IMR-90 (cell line): ENCODE measurements around the gene TRAF3IP3. TPM values are rescaled to one million over a fixed set of nuclear protein-coding genes. Genes with fewer than 3 reads are reported as not detected.

ENCODE experiments used
- ATAC-seq: fragments of 200-7000 bp; cut with Tn5 transposase; 2 replicates; pipeline ENCODE4 v1.9.1; 2020; ENCODE audit warnings: low read depth, mild to moderate bottlenecking, moderate library complexity
- BruUV-seq: library from RNA; stranded (reverse); fragments of 400-500 nt; replicated peaks from 2 replicates; lab custom pipeline; 2021; lab: Mats Ljungman, UMichigan
- CTCF ChIA-PET: fragments of 300-600 bp; formaldehyde crosslinking; extraction: SDS; loops from one replicate; lab custom pipeline; 2021; ENCODE audit warnings: antibody characterized with exemption; lab: Yijun Ruan, JAX
- POLR2A ChIA-PET: fragments of 300-600 bp; sonication (Branson Sonifier 250); formaldehyde crosslinking; loops from one replicate; lab custom pipeline; 2022; ENCODE audit warnings: antibody characterized with exemption; ENCODE audit not compliant: unreplicated experiment; lab: Charles Lee
- DNase-seq: peaks from one replicate; pipeline ENCODE4 v3.0.0; 2013
- H2AFZ ChIP-seq: replicated peaks from 2 replicates; pipeline ENCODE3; 2013; ENCODE audit warnings: low read length, mild to moderate bottlenecking; ENCODE audit not compliant: poor library complexity
- H2AK5ac ChIP-seq: 2 replicates; pipeline ENCODE4 v1.6.1; 2013; ENCODE audit warnings: low read depth, low read length, inconsistent platforms
- H2AK9ac ChIP-seq: replicated peaks from 2 replicates; pipeline ENCODE3; 2013; ENCODE audit warnings: mild to moderate bottlenecking, low read depth, low read length, moderate library complexity; ENCODE audit not compliant: poor library complexity
- H2BK120ac ChIP-seq: 2 replicates; pipeline ENCODE4 v1.6.1; 2013; ENCODE audit warnings: low read depth, low read length, inconsistent platforms
- H2BK15ac ChIP-seq: 3 replicates; pipeline ENCODE4 v1.6.1; 2013; ENCODE audit warnings: low read depth, low read length, inconsistent platforms
- H2BK20ac ChIP-seq: 2 replicates; pipeline ENCODE4 v1.6.1; 2013; ENCODE audit warnings: low read depth, mild to moderate bottlenecking, inconsistent platforms, low read length, moderate library complexity
- H2BK5ac ChIP-seq: 2 replicates; pipeline ENCODE4 v1.6.1; 2013; ENCODE audit warnings: mild to moderate bottlenecking, low read depth, low read length, inconsistent platforms; ENCODE audit not compliant: poor library complexity, severe bottlenecking
- H3K14ac ChIP-seq: replicated peaks from 2 replicates; pipeline ENCODE4 v1.6.1; 2013; ENCODE audit warnings: low read depth, low read length, inconsistent platforms
- H3K18ac ChIP-seq: 2 replicates; pipeline ENCODE4 v1.6.1; 2013; ENCODE audit warnings: low read depth, low read length, control low read depth
- H3K23ac ChIP-seq: 2 replicates; pipeline ENCODE4 v1.6.1; 2013; ENCODE audit warnings: low read depth, low read length, inconsistent platforms
- H3K27ac ChIP-seq: 2 replicates; pipeline ENCODE4 v1.5.1; 2013; ENCODE audit warnings: mild to moderate bottlenecking, control low read depth, low read length; ENCODE audit not compliant: insufficient read depth
- H3K27me3 ChIP-seq: 2 replicates; pipeline ENCODE4 v1.6.1; 2013; ENCODE audit warnings: low read length; ENCODE audit not compliant: control insufficient read depth, insufficient read depth
- H3K36me3 ChIP-seq: 2 replicates; pipeline ENCODE4 v1.6.1; 2013; ENCODE audit warnings: low read length, mixed read lengths; ENCODE audit not compliant: control insufficient read depth, insufficient read depth
- H3K4ac ChIP-seq: 2 replicates; pipeline ENCODE4 v1.6.1; 2013; ENCODE audit warnings: low read depth, low read length, inconsistent platforms
- H3K4me1 ChIP-seq: 2 replicates; pipeline ENCODE4 v1.6.1; 2013; ENCODE audit warnings: low read length, mixed read lengths; ENCODE audit not compliant: control insufficient read depth, insufficient read depth
- H3K4me2 ChIP-seq: 2 replicates; pipeline ENCODE4 v1.6.1; 2013; ENCODE audit warnings: low read depth, mild to moderate bottlenecking, control low read depth, low read length, moderate library complexity
- H3K4me3 ChIP-seq: 2 replicates; pipeline ENCODE4 v1.5.1; 2013; ENCODE audit warnings: low read depth, mild to moderate bottlenecking, control low read depth, low read length, moderate library complexity; ENCODE audit not compliant: insufficient read depth
- H3K56ac ChIP-seq: 2 replicates; pipeline ENCODE4 v1.6.1; 2013; ENCODE audit warnings: low read length, inconsistent platforms; ENCODE audit not compliant: insufficient read depth; ENCODE audit errors: extremely low read depth
- H3K79me1 ChIP-seq, 2 experiments: 2 replicates each; pipeline ENCODE4 v1.6.1; 2013; ENCODE audit warnings: low read length in 2 of 2, inconsistent platforms in 1 of 2, low read depth in 1 of 2
- H3K9ac ChIP-seq: 2 replicates; pipeline ENCODE4 v1.6.1; 2013; ENCODE audit warnings: low read depth, low read length, control low read depth
- H3K9me1 ChIP-seq: 2 replicates; pipeline ENCODE4 v1.6.1; 2013; ENCODE audit warnings: low read length, inconsistent platforms; ENCODE audit not compliant: insufficient read depth
- H3K9me3 ChIP-seq: 2 replicates; pipeline ENCODE4 v1.6.1; 2013; ENCODE audit warnings: low read length; ENCODE audit not compliant: control insufficient read depth, insufficient read depth
- H4K20me1 ChIP-seq: 2 replicates; pipeline ENCODE4 v1.6.1; 2013; ENCODE audit warnings: low read length, inconsistent platforms; ENCODE audit not compliant: insufficient read depth
- H4K5ac ChIP-seq: 2 replicates; pipeline ENCODE4 v1.6.1; 2013; ENCODE audit warnings: mild to moderate bottlenecking, low read depth, low read length, control low read depth
- H4K8ac ChIP-seq, 2 experiments: 2 replicates each; pipeline ENCODE4 v1.6.1; 2013; ENCODE audit warnings: low read depth in 2 of 2, low read length in 2 of 2, control low read depth in 1 of 2, inconsistent platforms in 1 of 2
- H4K91ac ChIP-seq: 2 replicates; pipeline ENCODE4 v1.6.1; 2013; ENCODE audit warnings: low read depth, low read length, inconsistent platforms; ENCODE audit not compliant: insufficient read depth
- BHLHE40 ChIP-seq: fragments of 150-350 bp; IDR thresholded peaks from 2 replicates; pipeline ENCODE4 v1.6.1; 2016; ENCODE audit warnings: mild to moderate bottlenecking, low read depth, low read length
- CEBPB ChIP-seq: IDR thresholded peaks from 2 replicates; pipeline ENCODE4 v1.6.1; 2012; ENCODE audit warnings: low read depth, low read length, improper control_type of control experiment
- CHD1 ChIP-seq: IDR thresholded peaks from 2 replicates; pipeline ENCODE4 v1.6.1; 2012; ENCODE audit warnings: low read depth, low read length, improper control_type of control experiment
- FOS ChIP-seq: fragments of 150-350 bp; IDR thresholded peaks from 2 replicates; pipeline ENCODE4 v1.6.1; 2016; ENCODE audit warnings: low read depth, low read length
- MAFK ChIP-seq: IDR thresholded peaks from 2 replicates; pipeline ENCODE4 v1.6.1; 2012; ENCODE audit warnings: low read depth, low read length, improper control_type of control experiment
- MAZ ChIP-seq: IDR thresholded peaks from 2 replicates; pipeline ENCODE4 v1.6.1; 2012; ENCODE audit warnings: low read depth, mild to moderate bottlenecking, low read length, improper control_type of control experiment, moderate library complexity, borderline replicate concordance
- MXI1 ChIP-seq: IDR thresholded peaks from 2 replicates; pipeline ENCODE4 v1.6.1; 2012; ENCODE audit warnings: low read depth, mild to moderate bottlenecking, low read length, moderate library complexity, borderline replicate concordance
- NFE2L2 ChIP-seq: fragments of 150-350 bp; IDR thresholded peaks from 2 replicates; pipeline ENCODE4 v1.6.1; 2016; ENCODE audit warnings: low read depth, mild to moderate bottlenecking, low read length
- POLR2A ChIP-seq: IDR thresholded peaks from 2 replicates; pipeline ENCODE4 v1.6.1; 2012; ENCODE audit warnings: mild to moderate bottlenecking, low read depth, low read length
- RAD21 ChIP-seq: IDR thresholded peaks from 2 replicates; pipeline ENCODE4 v1.6.1; 2012; ENCODE audit warnings: low read length, improper control_type of control experiment
- RCOR1 ChIP-seq: IDR thresholded peaks from 2 replicates; pipeline ENCODE4 v1.6.1; 2012; ENCODE audit warnings: mild to moderate bottlenecking, low read length, improper control_type of control experiment; ENCODE audit not compliant: insufficient replicate concordance
- RFX5 ChIP-seq: IDR thresholded peaks from 2 replicates; pipeline ENCODE4 v1.8.0; 2012; ENCODE audit warnings: low read depth, mild to moderate bottlenecking, low read length, moderate library complexity
- SMC3 ChIP-seq: fragments of 150-350 bp; IDR thresholded peaks from 2 replicates; pipeline ENCODE4 v1.6.1; 2016; ENCODE audit warnings: low read depth, mild to moderate bottlenecking, antibody characterized with exemption, low read length, moderate library complexity
- WGBS, 2 experiments: methylation state at CpG; one replicate each; pipeline versions ENCODE4 v1.1.5 to v1.1.7; 2013; ENCODE audit warnings: missing lambda C conversion rate in 2 of 2; ENCODE audit not compliant: insufficient read length in 1 of 2; ENCODE audit errors: extremely low coverage in 2 of 2; 5-methylcytosine and 5-hydroxymethylcytosine counted together
- dilution Hi-C: fragments of 300-500 bp; cut with HindIII; formaldehyde crosslinking; loops from one replicate; pipeline ENCODE4 v1.14.3; 2018; ENCODE audit warnings: low sequenced_read_pairs; ENCODE audit not compliant: unreplicated experiment
- in situ Hi-C: fragments of 300-500 bp; cut with MboI; formaldehyde crosslinking; loops from 3 replicates; pipeline ENCODE4 v1.14.3; 2019; ENCODE audit warnings: low sequenced_read_pairs, inconsistent platforms, mixed read lengths
- intact Hi-C: fragments of 100-400 bp; cut with micrococcal nuclease; formaldehyde crosslinking; loops from 2 replicates; pipeline ENCODE4 v1.10.0; 2022
- polyA plus RNA-seq, 3 experiments: library from polyadenylated mRNA; depleted of rRNA; stranded (reverse); fragments of >200 nt; gene quantifications; 2 replicates each; pipeline ENCODE4 v1.2.3, GENCODE V29; 2012; ENCODE audit warnings: low replicate concordance in 1 of 3
- total RNA-seq: library from RNA; depleted of rRNA; stranded (reverse); fragments of >200 nt; gene quantifications from 2 replicates; pipeline ENCODE4 v1.2.3, GENCODE V29; 2012
- TF ChIP-seq, protein P1 (sequence below): fragments of 150-350 bp; IDR thresholded peaks from 2 replicates; pipeline ENCODE4 v1.6.1; 2016; ENCODE audit warnings: low read depth, mild to moderate bottlenecking, low read length, moderate library complexity, borderline replicate concordance
- TF ChIP-seq, protein P2 (sequence below): conservative IDR thresholded peaks from 2 replicates; pipeline ENCODE4 v1.5.1; 2012; ENCODE audit warnings: mild to moderate bottlenecking, low read depth, low read length, improper control_type of control experiment
- TF ChIP-seq, protein P3 (sequence below): fragments of 150-350 bp; IDR thresholded peaks from 2 replicates; pipeline ENCODE4 v1.6.1; 2017; ENCODE audit warnings: mild to moderate bottlenecking, antibody characterized with exemption, low read length, low read depth

TRAF3IP3 gene
- total and polyA plus RNA-seq, 2 of the 4 experiments (the other 2 are of a cell fraction), result 0.12 to 0.18 TPM

DNA sequence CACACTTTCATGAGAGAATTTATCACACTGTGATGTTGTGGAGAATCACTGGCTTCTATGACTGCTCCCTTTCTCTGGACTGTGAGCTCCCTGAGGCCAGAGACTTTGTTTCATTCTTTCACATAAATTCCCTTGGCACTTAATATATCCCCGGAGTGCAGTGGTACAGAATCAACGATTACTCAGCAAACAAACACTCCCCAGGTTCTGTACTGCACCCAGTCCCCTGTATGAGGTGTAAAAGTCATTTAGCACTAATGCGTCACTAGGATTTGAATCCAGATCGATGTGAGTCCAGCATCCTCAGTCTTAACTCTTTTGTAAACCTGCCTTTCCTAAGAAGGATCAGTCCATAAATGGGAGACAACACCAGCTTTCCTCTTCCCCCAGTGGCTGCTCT, 65.1 kb downstream of the TRAF3IP3 start:
- no peak overlapping the region for H3K14ac ChIP-seq
- no peak overlapping the region for H3K18ac ChIP-seq
- H2BK20ac ChIP-seq, result no peak overlapping the region
- H3K4me2 ChIP-seq, result no peak overlapping the region
- H3K36me3 ChIP-seq, result no peaks in the 10 kb centered on the region
- H3K27me3 ChIP-seq, result no peaks in the 10 kb centered on the region
- no peak overlapping the region for H4K91ac ChIP-seq
- H2BK5ac ChIP-seq, result no peak overlapping the region
- no peak overlapping the region for H3K27ac ChIP-seq
- H3K56ac ChIP-seq, result no peak overlapping the region
- no peak overlapping the region for H3K23ac ChIP-seq
- H2AK9ac ChIP-seq, result no peak overlapping the region
- no peak overlapping the region for H2AFZ ChIP-seq
- no peaks in the 10 kb centered on the region for H4K20me1 ChIP-seq
- intact Hi-C loops, result loop anchor here (5.0 to 10.0 kb wide), 2 partner anchors 219 to 884 kb away; no protein-coding TSS in a partner anchor
- in situ Hi-C loops, result no loop called here
- H4K5ac ChIP-seq, result no peak overlapping the region
- no peaks in the 10 kb centered on the region for H3K4me1 ChIP-seq
- no peaks in the 10 kb centered on the region for H3K79me1 ChIP-seq
- CTCF ChIA-PET, result no interaction called here
- ATAC-seq (no peak), DNase-seq (no peak)
- TF ChIP-seq CHD1 (no peak), FOS (no peak), MAFK (no peak), BHLHE40 (no peak), RFX5 (no peak), MAZ (no peak), CEBPB (no peak), SMC3 (no peak), POLR2A (no peak), RCOR1 (no peak), NFE2L2 (no peak), MXI1 (no peak), RAD21 (no peak)
- TF ChIP-seq, protein P1, sequence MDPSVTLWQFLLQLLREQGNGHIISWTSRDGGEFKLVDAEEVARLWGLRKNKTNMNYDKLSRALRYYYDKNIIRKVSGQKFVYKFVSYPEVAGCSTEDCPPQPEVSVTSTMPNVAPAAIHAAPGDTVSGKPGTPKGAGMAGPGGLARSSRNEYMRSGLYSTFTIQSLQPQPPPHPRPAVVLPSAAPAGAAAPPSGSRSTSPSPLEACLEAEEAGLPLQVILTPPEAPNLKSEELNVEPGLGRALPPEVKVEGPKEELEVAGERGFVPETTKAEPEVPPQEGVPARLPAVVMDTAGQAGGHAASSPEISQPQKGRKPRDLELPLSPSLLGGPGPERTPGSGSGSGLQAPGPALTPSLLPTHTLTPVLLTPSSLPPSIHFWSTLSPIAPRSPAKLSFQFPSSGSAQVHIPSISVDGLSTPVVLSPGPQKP, result no peak
- TF ChIP-seq, protein P2, sequence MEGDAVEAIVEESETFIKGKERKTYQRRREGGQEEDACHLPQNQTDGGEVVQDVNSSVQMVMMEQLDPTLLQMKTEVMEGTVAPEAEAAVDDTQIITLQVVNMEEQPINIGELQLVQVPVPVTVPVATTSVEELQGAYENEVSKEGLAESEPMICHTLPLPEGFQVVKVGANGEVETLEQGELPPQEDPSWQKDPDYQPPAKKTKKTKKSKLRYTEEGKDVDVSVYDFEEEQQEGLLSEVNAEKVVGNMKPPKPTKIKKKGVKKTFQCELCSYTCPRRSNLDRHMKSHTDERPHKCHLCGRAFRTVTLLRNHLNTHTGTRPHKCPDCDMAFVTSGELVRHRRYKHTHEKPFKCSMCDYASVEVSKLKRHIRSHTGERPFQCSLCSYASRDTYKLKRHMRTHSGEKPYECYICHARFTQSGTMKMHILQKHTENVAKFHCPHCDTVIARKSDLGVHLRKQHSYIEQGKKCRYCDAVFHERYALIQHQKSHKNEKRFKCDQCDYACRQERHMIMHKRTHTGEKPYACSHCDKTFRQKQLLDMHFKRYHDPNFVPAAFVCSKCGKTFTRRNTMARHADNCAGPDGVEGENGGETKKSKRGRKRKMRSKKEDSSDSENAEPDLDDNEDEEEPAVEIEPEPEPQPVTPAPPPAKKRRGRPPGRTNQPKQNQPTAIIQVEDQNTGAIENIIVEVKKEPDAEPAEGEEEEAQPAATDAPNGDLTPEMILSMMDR, result no peak
- TF ChIP-seq, protein P3, sequence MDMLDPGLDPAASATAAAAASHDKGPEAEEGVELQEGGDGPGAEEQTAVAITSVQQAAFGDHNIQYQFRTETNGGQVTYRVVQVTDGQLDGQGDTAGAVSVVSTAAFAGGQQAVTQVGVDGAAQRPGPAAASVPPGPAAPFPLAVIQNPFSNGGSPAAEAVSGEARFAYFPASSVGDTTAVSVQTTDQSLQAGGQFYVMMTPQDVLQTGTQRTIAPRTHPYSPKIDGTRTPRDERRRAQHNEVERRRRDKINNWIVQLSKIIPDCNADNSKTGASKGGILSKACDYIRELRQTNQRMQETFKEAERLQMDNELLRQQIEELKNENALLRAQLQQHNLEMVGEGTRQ, result no peak
- POLR2A ChIA-PET, result no interaction called here
- no peak overlapping the region for H2BK120ac ChIP-seq
- H3K4ac ChIP-seq, result no peak overlapping the region
- dilution Hi-C loops, result loop anchor here (25.0 kb wide), 1 partner anchor 166 kb away; no protein-coding TSS in a partner anchor
- no TSS peak for BruUV-seq
- no peak overlapping the region for H4K8ac ChIP-seq
- no peak overlapping the region for H2BK15ac ChIP-seq
- no peak overlapping the region for H3K4me3 ChIP-seq
- no peaks in the 10 kb centered on the region for H3K9me3 ChIP-seq
- WGBS, 2 experiments, result 60% methylated on average over 1 of the region's 4 CpGs; no CpG with 5 or more reads in 1 of the 2 experiments
- H3K9me1 ChIP-seq, result peaks cover 3% of the 10 kb centered on the region
- H3K9ac ChIP-seq, result no peak overlapping the region
- H2AK5ac ChIP-seq, result no peak overlapping the region
